Thyroid gland (tissue), 4 donors: Measurements from ENCODE around the gene KRT6B.
"Not testable (repeated sequence)": the region's sequence is repeated elsewhere in the genome, so short reads cannot be mapped to it uniquely, and the experiment has no call there.

ENCODE experiments used
- CTCF ChIP-seq, 6 experiments: fragments of 200-600 bp in 3 of 6; fragments of 450-650 bp in 3 of 6; sonication (generic) in 3 of 6; IDR thresholded peaks; one replicate each; pipeline ENCODE4 v1.5.1; 2016 to 2019; ENCODE audit warnings: antibody characterized with exemption in 6 of 6, mild to moderate bottlenecking in 2 of 6, inconsistent platforms in 1 of 6, moderate library complexity in 1 of 6
- POLR2A ChIP-seq, 2 donors: fragments of 450-650 bp; IDR thresholded peaks; one replicate each; pipeline ENCODE4 v1.6.1; 2017; ENCODE audit warnings: antibody characterized with exemption in 2 of 2, mild to moderate bottlenecking in 2 of 2, moderate library complexity in 1 of 2

- TF ChIP-seq CTCF, POLR2A (IDR thresholded peaks at IDR 0.05): not testable (repeated sequence)
Measured at GRCh38 chr12:52410589-52411248, 41.2 kb downstream of the KRT6B start.
